Transverse colon (tissue), 4 donors: ENCODE measurements around the gene MBNL1. TPM values are rescaled to one million over a fixed set of nuclear protein-coding genes. Genes with fewer than 3 reads are reported as not detected.

Experiments
- DNase-seq: peaks from one replicate; pipeline ENCODE4 v3.0.0-alpha.2; 2019
- H3K27ac ChIP-seq, 4 donors: fragments of 200-600 bp; sonication (generic); 2 replicates each; pipeline ENCODE4 v1.5.1; 2016 to 2018; ENCODE audit warnings: inconsistent platforms in 4 of 4
- H3K27me3 ChIP-seq: fragments of 200-600 bp; sonication (generic); 2 replicates; pipeline ENCODE4 v1.5.1; 2017; ENCODE audit warnings: inconsistent platforms
- H3K36me3 ChIP-seq, 4 donors: fragments of 200-600 bp; sonication (generic); 2 replicates each; pipeline ENCODE4 v1.5.1; 2017 to 2019; ENCODE audit warnings: inconsistent platforms in 4 of 4
- H3K4me1 ChIP-seq, 4 donors: fragments of 200-600 bp; sonication (generic); 2 replicates each; pipeline ENCODE4 v1.5.1; 2017 to 2020; ENCODE audit warnings: inconsistent platforms in 4 of 4
- H3K4me3 ChIP-seq, 4 donors: fragments of 200-600 bp; sonication (generic); 1 replicate in 1 of 4; 2 replicates in 3 of 4; pipeline versions ENCODE4 v1.5.1 to v1.6.1; 2017 to 2019; ENCODE audit warnings: inconsistent platforms in 4 of 4
- H3K9me3 ChIP-seq, 2 donors: fragments of 200-600 bp; sonication (generic); 2 replicates each; pipeline ENCODE4 v1.5.1; 2017 to 2019; ENCODE audit warnings: inconsistent platforms in 2 of 2
- EP300 ChIP-seq: sonication (generic); formaldehyde crosslinking; IDR thresholded peaks from one replicate; pipeline ENCODE4 v1.6.1; 2017; ENCODE audit warnings: antibody characterized with exemption, low read depth
- POLR2A ChIP-seq: fragments of 450-650 bp; IDR thresholded peaks from one replicate; pipeline ENCODE4 v1.6.1; 2016; ENCODE audit warnings: antibody characterized with exemption, mild to moderate bottlenecking, moderate library complexity
- POLR2AphosphoS5 ChIP-seq, 3 donors: sonication (generic); formaldehyde crosslinking; IDR thresholded peaks; one replicate each; pipeline ENCODE4 v1.6.1; 2016; ENCODE audit warnings: antibody characterized with exemption in 3 of 3
- WGBS, 2 donors: methylation state at CpG; one replicate each; pipeline ENCODE4 v1.1.5; 2018; ENCODE audit warnings: low coverage in 1 of 2; 5-methylcytosine and 5-hydroxymethylcytosine counted together
- in situ Hi-C, 4 donors: fragments of 200-750 bp; cut with MboI; loops; one replicate each; pipeline versions ENCODE4 v1.15.0 to v1.15.1; 2017; ENCODE audit warnings: low sequenced_read_pairs in 3 of 4, low pct_ligation_motif_present in 1 of 4, low pct_unique_long_range_greater_than_20kb in 1 of 4
- intact Hi-C: fragments of 100-400 bp; cut with DNase I; formaldehyde crosslinking; loops from one replicate; pipeline ENCODE4 v1.15.1; 2023; ENCODE audit warnings: low total_unique reads
- total RNA-seq, 4 donors: library from RNA; depleted of rRNA; stranded (reverse); fragments of >200 nt; gene quantifications; one replicate each; pipeline ENCODE4 v1.1.0, GENCODE V29; 2016
- TF ChIP-seq, protein P1 (sequence below), 5 experiments: fragments of 200-600 bp in 3 of 5; fragments of 450-650 bp in 2 of 5; sonication (generic) in 3 of 5; IDR thresholded peaks; 1 replicate in 2 of 5; 2 replicates in 3 of 5; pipeline ENCODE4 v1.5.1; 2016 to 2017; ENCODE audit warnings: antibody characterized with exemption in 5 of 5, inconsistent platforms in 3 of 5, mild to moderate bottlenecking in 2 of 5, moderate library complexity in 1 of 5

The MBNL1 gene
- total RNA-seq, 4 donors from 2014 or later: 232 to 658 (median 509) TPM

- H3K27me3 ChIP-seq: no peaks in the 10 kb centered on the region
- TF ChIP-seq, protein P1, sequence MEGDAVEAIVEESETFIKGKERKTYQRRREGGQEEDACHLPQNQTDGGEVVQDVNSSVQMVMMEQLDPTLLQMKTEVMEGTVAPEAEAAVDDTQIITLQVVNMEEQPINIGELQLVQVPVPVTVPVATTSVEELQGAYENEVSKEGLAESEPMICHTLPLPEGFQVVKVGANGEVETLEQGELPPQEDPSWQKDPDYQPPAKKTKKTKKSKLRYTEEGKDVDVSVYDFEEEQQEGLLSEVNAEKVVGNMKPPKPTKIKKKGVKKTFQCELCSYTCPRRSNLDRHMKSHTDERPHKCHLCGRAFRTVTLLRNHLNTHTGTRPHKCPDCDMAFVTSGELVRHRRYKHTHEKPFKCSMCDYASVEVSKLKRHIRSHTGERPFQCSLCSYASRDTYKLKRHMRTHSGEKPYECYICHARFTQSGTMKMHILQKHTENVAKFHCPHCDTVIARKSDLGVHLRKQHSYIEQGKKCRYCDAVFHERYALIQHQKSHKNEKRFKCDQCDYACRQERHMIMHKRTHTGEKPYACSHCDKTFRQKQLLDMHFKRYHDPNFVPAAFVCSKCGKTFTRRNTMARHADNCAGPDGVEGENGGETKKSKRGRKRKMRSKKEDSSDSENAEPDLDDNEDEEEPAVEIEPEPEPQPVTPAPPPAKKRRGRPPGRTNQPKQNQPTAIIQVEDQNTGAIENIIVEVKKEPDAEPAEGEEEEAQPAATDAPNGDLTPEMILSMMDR (IDR thresholded peaks at IDR 0.05): no peak
- TF ChIP-seq POLR2A: no peak
- TF ChIP-seq EP300: no peak
- TF ChIP-seq POLR2AphosphoS5 (IDR thresholded peaks at IDR 0.05): no peak
- H3K4me1 ChIP-seq: peaks cover 0 to 46% (median 9%) of the 10 kb centered on the region in 4 donors
- 62 to 77% methylated on average over 3 of the region's 3 CpGs for WGBS, 2 donors
- H3K36me3 ChIP-seq: peaks cover 0 to 32% (median 13%) of the 10 kb centered on the region in 4 donors
- no peak overlapping the region for H3K4me3 ChIP-seq
- no peak overlapping the region for H3K27ac ChIP-seq
- intact Hi-C loops (no loop called here), in situ Hi-C loops (loop anchor here (10.0 to 25.0 kb wide), 7 partner anchors 160 to 385 kb away; partner anchors contain the start of gene MBNL1 (in 1 of the 4))
- no peak for DNase-seq
- H3K9me3 ChIP-seq: no peaks in the 10 kb centered on the region
Measured at GRCh38 chr3:152447511-152447910, 178.8 kb downstream of the MBNL1 start.

DNA sequence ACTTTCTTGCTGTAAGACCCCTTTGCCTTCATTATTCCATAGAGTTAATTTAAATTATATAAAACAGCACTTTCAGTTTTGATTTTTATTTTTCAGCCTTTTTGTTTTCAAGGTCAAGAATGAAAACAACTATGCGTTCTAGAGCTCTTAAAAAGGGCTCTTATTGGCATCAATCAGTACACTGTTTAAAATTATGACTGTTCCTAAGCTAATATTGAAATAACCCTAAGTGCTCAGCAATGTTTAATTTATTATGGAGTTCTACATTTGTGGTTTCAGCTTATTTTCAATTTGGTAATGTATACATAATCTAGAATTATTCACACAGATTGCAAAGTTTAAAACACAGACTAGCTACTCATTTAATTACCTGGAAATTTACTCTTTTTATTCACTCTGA lies 179.4 kb downstream of the MBNL1 start:
- no peak overlapping the region for H3K27ac ChIP-seq
- in situ Hi-C loops: loop anchor here (10.0 to 25.0 kb wide), 7 partner anchors 161 to 386 kb away; partner anchors contain the start of gene MBNL1 (in 1 of the 4)

DNA sequence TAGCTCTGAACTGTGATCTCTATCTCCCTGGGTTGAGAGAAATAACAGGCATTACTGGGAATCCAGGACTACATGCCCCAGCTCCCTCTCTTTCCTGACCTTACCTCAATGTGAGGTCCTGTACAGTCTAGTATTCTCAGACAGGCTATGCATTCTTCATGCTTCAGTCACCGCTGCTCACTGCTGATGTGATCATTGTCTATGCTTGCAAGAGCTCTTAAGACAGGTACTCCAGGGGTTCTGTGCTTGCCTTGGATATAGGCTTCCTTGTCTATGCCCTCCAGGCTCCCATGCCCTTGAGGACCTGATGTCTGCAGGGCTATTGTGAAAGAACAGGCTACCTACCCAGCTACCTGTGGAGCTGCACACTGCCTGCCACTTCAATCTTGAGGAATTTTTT lies 183.6 kb downstream of the MBNL1 start:
- TF ChIP-seq, protein P1 (IDR thresholded peaks at IDR 0.05): no peak
- TF ChIP-seq POLR2A (no peak), EP300 (no peak), POLR2AphosphoS5 (IDR thresholded peaks at IDR 0.05) (no peak)
- in situ Hi-C loops: no loop called here
- intact Hi-C loops: no loop called here
- Histone ChIP-seq H3K9me3 (no peaks in the 10 kb centered on the region), H3K4me1 (peaks cover 0 to 14% (median 3%) of the 10 kb centered on the region in 4 donors), H3K4me3 (no peak overlapping the region), H3K27me3 (no peaks in the 10 kb centered on the region), H3K27ac (no peak overlapping the region), H3K36me3 (peaks cover 0 to 34% (median 17%) of the 10 kb centered on the region in 4 donors)
- DNase-seq: no peak
- 86 to 100% methylated on average over 1 of the region's 1 CpG for WGBS, 2 donors

More for the DNA sequence above, 179.4 kb downstream of the MBNL1 start:
- TF ChIP-seq EP300: no peak
- TF ChIP-seq, protein P1 (IDR thresholded peaks at IDR 0.05): no peak
- TF ChIP-seq POLR2AphosphoS5 (IDR thresholded peaks at IDR 0.05): no peak
- TF ChIP-seq POLR2A: no peak
- H3K9me3 ChIP-seq: no peaks in the 10 kb centered on the region
- no peak overlapping the region for H3K4me3 ChIP-seq
- DNase-seq: no peak
- H3K27me3 ChIP-seq: no peaks in the 10 kb centered on the region
- intact Hi-C loops: no loop called here
- H3K4me1 ChIP-seq: peaks cover 0 to 41% (median 5%) of the 10 kb centered on the region in 4 donors
- H3K36me3 ChIP-seq: peaks cover 0 to 32% (median 13%) of the 10 kb centered on the region in 4 donors
- 46 to 62% methylated on average over 1 of the region's 1 CpG for WGBS, 2 donors

GRCh38 chr3:152454076-152454875 lies 185.5 kb downstream of the MBNL1 start:
- no peak for TF ChIP-seq POLR2AphosphoS5 (IDR thresholded peaks at IDR 0.05)
- TF ChIP-seq EP300: no peak
- no peak for TF ChIP-seq POLR2A
- TF ChIP-seq, protein P1 (IDR thresholded peaks at IDR 0.05): no peak
- Histone ChIP-seq H3K27me3 (no peaks in the 10 kb centered on the region), H3K9me3 (no peaks in the 10 kb centered on the region), H3K36me3 (peaks cover 0 to 21% (median 7%) of the 10 kb centered on the region in 4 donors), H3K4me1 (peaks cover 0 to 14% (median 8%) of the 10 kb centered on the region in 4 donors), H3K27ac (no peak overlapping the region), H3K4me3 (no peak overlapping the region)
- in situ Hi-C loops (no loop called here), intact Hi-C loops (no loop called here)
- 67 to 72% methylated on average over 6 of the region's 6 CpGs for WGBS, 2 donors
- DNase-seq: no peak
